GM18858 (cell line): ENCODE data around the gene FGD5.

Experiments
- ATAC-seq: cut with Tn5 transposase; IDR thresholded peaks from one replicate; pipeline ENCODE4 v1.9.1; 2021; ENCODE audit not compliant: unreplicated experiment

Gene FGD5

DNA sequence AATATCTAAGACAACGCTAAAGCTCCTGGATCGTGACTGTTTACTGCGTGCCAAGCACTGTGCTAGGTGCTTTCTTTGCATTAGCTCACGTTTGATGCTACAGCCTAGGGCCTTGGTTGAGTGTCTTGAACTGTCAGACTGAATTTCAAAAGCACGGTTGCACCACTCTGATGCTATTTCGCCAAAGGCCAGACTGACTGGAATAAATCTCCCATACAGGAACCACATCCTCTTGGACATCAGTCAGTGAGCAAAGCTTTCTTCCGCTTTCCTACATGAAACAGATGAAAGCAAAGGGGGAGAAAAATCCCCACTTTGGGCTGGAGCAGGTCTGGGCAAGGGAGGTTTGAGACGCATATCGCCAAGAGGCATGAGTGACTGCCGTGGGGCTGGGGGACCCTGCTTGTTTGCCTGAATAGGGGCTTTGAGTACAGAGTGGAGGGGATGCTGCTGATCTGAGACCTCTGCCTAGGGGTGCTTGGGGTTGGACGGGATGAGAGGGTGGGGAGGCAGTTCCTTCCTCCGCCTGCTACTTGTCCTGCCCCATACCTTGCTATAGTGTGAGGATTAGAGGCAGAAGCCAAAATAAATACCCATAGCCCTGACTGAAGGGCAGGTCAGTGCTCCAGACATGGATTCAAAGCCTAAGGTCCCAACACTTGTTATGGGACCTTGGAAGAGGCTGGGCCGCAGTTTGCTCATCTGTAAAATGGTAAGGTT is 5.3 kb downstream of the FGD5 start:
- no peak for ATAC-seq

DNA sequence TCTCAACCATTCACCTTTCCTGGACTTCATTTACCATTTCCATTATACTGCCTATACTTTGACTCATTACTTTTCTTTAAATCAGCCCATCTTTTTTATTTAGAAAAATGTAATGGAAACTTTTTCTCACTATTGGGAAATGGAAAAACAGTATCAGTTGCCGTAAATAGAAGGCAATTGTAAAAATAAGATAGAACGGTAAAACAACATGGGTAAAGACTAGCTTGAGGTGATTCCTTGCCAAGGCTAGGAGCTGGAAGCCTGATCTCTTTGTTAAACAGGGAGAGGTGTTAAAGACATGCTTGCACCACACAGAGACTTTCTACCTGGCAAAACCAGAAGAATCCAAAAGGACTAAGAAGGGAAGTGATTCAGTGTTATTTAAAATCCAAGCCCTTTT is 5.9 kb downstream of the FGD5 start:
- no peak for ATAC-seq

DNA sequence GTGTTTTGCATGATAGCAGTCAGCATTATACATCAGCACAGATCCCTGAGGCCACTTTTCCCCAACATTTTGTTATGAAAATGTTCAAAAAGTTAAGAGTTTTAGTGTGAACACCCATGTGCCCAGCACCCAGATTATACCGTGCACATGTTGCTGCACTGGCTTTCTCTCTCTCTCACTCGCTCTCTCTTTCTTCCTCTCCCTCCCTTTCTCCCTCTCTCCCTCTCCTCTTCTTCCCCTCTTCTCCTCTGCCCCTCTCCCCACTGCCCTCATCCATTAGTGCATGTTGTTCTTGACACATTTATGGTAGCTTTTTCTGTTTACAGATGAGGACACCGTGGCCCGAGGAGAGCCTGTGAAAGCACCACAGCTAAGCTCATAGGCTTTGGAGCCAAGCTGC is 7.3 kb downstream of the FGD5 start:
- no peak for ATAC-seq

DNA sequence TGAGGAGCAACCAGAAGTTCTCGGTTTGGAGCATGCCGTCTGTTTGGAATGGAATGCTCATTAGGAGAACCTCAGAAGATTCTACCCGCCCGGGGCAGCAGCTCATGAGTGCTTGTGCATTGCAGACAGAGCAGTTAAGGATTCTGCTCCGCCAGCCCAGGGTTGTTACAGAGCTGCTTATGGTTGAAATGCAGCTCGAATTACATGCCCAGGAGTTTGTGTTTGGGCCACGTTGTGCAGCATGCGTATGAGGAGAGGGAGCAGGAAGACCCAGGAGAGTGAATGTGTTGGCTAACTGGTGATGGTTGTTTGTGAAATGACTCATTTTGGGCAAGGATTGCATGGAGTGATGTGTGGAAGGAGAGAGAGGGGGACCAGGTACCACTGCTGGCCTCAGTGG is 9.0 kb downstream of the FGD5 start:
- no peak for ATAC-seq

DNA sequence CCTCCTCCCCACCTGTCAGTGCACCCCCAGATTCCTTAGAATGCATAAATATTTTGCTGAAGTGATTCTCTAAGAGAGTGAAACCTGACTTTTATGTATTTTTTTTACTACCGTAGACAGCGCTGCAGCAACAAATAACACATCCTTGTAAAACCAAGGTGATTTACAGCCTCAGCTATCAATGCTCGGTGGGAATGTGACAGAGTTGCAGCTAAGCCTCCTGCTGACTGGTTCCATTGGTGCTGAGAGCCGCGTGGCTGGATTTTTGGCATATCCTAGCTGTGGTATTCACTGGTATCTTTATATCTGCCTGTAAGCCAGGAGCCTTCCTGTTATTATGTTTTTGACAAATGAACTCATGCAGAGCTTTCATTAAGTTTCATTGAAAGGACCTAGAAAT is 11.0 kb downstream of the FGD5 start:
- ATAC-seq, result no peak

DNA sequence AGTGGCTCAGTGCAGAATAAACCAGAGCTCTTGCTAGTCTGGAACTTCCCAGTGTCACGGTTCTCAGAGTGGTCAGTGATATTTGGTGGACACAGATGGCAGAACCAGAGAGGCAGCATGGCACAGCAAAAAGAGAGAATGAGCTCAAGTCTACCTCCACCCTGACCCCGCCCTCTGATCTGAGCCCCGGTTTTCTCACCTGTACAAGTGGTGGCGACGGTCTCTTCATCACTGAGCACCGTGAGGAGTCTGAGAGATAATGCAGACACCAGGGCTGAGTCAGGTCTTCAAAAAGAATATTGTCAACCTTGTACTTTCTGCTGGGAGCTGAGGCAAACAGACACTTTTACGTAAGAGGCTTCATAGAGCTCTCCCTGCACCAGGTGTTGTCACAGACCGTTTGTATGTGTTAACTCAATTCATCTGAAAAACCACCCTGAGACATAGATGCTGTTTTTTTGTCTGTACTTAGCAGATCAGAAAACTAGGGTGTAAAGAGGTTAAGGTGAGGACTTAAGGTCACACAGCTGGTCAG is 13.2 kb downstream of the FGD5 start:
- ATAC-seq, result no peak

DNA sequence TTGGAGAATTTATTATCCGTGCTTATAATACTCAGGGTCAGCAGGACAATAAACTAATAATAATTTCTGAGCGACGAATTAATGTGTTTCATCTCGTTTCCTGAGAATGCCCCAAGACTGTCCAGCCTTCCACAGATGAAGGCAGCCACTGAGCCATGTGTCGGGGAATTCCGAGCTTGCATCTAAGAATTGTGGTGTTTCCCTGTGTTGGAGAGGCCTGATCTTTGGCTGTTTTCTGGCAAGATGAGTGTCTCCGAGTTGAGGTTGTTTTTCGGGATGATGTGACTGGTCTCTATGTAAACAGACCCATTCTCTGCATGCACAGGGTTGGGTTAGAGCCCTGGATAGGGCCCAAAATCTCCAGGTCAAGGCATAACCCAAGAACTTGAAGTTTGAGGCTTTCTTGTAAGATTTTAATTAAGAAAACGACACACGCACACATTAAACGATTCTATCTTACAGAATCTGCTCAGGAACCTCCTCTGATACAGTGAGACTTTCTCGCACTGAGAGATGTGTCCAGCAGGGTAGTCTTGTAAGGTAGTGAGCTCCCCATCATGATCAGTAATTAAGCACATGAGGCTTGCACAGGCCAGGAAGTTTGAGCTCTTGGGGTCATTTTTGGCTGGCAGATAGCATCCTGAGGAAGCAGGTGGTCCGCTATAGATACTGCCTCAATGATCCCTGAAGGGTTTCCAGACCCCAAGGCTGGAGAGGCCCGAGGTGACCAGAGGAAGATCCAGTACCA is 14.4 kb downstream of the FGD5 start:
- no peak for ATAC-seq

DNA sequence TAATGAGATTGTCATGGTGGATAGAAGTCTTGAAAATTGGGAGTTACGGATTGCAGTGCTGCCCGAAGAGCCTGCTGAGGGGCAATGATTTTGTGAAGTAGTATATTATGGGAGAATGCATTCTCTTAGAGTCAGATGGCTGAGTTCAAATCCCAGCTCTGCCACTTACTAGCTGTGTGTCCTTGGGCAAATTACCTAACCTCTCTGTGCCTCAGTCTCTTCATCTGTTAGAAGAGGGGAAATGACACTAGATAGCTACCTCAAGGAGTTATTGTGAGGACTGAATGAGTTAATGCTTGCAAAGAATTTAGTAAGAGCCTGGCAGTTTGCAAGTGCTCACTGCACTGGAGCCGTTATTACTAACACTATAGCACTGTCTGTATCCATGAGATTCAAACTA is 15.4 kb downstream of the FGD5 start:
- ATAC-seq, result no peak

DNA sequence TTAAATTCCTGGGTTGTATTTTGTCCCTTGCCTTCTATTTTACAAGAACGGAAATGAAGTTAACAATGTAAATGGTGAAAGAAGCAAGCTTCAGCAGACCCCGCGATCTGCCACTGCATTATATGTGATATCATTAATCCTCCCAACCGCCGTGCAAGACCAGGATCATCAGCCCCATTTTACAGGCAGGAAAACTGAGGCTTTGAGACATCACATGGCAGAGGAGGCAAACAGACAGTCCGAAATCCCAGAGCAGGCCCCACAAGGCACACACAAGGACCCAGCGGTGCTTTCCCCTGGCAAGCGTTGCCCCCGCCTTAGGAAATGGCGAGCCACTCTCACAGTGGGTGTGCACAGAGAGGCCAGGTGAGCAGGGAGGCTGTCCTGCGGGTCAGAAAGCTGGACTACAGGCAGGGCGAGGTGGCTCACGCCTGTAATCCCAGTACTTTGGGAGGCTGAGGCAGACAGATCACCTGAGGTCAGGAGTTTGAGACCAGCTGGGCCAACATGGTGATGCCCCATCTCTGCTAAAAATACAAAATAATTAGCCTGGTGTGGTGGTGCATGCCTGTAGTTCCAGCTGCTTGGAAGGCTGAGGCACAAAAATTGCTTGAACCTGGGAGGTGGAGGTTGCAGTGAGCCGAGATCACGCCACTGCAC is 16.2 kb downstream of the FGD5 start:
- no peak for ATAC-seq

DNA sequence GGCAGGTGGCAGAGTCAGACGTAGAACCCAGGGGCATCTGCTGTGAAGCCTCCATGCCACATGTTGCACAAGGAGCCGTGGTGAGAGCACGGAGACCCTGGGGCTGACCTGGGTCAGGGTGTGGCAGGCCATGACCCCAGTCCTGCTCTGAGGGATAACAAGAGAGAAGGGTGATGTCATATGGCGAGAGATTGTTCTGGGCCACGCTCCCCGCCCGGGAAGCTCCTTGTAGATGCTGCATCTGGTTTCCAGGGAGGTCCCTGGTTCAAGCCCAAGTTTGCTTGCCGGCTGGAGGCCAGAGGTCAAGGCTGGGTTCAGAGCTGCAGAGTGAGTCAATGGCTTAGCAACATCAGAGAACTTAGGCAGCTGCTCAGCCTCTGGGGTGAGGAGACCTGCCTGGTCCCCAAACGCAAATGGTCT is 17.3 kb downstream of the FGD5 start:
- no peak for ATAC-seq

DNA sequence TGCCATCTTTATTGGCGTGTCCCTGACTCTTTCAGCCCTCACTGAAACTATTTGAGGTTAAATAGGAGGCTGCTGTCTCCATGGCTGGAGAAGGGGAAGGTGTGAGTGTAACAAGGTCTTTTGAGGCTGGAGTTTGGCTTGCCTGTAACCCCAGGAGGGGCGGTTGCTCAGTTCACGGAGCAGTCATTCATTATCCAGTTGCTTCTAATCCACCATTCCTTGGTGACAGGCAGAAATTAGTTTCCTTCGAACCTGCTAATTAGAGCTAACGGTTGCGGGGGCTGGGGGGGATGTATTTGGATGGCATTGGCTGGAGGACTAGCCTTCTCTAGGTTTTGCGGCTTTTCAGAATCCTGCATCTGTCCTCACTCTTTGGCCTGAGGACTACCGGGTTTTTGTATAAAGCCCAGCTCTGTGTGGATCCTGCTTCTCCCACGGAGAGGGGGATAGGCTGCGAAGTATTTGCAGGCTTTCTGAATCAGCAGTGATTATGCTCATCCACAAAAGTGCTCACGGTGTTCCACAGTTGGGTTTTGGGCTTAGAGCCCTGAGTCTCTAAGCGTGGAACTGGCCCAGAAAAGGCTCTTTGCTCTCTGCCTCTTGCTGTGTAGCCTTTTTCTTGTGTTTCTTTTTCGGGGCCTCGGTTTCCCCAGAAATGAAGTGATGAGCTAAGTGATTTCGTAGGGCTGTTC is 18.6 kb downstream of the FGD5 start:
- no peak for ATAC-seq

DNA sequence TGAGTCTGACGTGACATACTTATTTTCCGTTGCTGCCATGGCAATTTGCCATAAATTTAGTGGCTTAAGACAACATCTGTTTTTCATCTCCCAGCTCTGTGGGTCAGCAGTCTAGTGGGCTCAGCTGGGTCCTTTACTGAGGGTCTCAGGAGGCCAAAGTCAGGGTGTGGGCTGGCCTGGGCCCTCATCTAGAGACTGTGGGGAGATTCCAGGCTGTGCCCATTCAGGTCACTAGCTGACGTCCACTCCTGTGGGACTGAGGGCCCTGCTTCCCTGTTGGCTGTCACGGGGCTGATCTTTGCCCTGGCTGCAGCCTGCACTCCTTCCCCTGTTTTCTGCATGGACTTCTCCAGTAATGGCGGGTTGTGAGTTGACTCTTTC is 19.1 kb downstream of the FGD5 start:
- no peak for ATAC-seq

DNA sequence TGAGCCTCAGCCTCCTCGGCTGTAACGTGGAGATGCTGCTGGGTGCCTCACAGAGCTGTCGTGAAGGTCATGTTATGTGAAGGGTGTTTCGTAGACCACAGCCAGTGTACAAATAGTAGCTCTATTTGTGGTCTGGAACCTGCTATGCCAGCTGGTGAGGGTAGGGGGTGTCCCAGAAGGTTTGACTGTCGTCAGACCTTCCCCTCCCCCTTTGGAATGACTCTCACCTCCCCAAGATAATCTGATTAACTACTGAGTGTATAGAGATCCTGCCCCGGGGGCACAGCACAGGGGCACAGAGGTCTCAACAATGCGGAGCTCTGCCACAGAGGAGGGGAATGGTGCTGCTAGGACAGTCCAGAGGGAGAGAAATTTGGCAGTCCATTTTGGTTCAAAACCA is 20.5 kb downstream of the FGD5 start:
- ATAC-seq, result no peak

DNA sequence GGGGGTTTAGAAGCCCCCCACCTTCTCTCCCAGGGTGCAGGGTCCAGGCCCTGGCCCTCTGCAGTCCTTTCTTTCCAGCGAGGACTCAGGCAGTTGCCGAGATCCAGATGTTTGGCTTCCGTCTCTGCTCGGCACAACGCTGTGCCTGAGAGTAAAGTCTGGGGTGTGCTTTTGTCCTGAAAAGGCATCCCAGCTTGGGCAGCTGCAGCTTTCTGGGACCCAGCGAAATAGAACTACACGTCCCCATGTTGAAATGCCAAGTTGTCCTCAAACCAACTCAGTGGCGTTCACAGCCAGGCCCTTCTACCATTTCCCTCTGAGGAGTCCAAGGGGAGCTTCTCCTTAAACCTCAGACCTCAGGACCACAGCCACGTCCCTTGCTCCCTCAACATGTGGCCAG is 23.1 kb downstream of the FGD5 start:
- ATAC-seq, result no peak

DNA sequence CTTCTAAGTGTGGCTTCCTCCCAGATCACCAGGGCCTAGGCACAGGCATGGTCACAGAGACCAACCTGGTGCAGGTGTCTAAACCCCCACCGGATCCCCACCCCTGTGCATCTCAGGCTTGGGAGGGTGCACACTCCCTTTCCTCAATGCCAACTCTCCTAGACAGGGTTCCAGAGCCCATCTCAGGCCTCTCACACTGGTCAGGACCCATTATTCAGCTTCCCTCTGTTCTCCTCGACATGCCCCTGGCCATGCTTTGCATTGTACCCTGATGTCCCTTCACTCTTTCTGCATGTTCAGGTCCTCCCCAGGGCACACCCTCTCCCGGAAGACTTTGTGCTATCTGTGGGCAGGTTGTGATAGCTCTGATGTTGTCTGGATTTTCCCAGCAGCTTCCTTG is 23.5 kb downstream of the FGD5 start:
- ATAC-seq, result no peak

DNA sequence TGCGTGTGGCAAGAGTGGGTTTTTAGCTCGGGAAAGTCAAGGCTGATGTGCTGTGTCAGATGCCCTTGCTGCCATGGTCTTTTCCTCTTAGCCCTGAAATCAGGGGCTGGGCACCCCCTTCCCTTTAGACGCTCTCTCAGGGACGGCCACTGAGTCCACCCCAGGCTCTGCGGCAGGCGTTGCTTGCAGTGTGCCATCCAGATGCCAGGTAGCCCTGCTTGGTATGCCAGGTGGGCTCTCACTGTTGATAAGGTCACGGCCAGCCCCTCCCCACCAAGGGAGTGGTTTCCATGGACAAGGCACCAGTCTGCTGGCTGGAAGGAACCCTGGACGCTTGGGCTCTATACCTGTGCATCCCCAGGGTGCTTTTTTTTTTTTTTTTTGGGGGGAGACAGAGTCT is 24.6 kb downstream of the FGD5 start:
- no peak for ATAC-seq

DNA sequence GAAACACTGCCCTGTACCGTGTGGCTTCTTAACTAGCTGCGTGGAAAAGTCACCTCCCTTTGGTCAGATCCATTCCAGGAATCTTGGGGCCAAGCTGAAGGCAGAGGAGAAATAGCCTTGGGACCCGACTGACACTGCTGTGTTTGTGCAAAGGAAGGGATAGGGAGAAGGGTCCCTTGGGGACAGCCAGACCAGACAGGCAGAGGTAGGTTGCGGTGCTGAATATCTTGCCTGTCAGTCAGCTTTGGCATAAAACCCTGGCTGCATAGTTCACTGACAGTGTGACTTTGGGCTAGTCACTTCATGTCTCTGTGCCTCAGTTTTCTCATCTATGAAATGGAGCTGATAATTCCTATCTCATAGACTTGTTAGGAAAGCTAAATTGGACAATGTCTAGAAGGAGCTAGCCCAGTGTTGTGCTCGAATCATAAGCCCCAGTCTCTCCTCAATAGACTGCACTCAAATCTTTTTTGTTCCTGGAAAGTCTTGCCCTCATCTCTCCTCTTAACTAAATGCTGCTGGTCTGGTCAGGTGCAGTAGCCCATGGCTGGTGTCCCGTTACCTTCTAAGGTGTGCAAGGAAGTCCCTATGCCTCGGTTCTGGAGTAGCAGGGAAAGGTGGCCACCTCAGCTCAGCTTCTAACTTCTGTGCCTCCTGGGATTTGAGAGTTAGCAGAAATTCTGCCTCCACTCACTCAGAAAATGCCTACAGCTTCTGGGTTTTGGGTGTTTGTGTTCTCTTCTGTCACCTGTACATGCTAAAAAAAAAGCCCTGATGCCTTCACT is 25.8 kb downstream of the FGD5 start:
- ATAC-seq, result no peak

DNA sequence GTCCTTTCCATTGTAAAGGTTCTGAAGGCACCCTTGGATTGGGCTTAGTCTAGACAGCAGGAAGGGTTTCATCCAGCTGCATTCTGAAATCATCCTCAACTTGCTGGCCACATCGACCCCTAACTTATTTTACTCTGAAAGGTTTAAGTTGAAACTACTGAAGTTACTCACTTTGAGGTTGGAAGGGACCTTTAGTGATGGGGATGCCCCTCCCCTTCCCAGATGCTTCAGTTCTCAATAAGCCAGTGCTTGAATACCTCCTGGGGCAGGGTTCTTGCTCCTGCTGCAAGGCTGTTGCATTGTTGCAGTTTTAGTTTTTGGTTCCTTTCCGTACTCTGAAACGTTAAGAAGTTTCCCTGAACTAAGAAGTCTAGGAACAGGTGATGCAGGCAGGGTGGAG is 26.4 kb downstream of the FGD5 start:
- no peak for ATAC-seq

DNA sequence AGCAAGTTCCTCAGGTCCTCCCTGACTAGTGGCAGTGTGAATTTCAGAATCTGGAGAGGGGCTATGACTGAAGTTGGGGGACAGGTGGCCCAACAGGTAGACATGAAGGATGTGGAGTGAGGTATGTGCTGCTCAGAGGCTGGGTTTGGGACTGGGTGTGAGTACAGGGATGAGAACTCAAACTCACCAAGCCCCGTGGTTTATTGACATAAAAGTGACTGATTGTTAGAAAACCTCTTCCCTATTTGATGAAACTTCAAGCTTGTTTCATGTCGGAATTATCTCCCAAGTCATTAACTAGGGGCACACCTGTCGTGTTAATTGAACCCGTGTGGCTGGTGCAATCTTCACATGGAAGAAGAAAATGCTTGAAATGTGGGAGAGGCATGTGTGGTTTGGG is 27.1 kb downstream of the FGD5 start:
- ATAC-seq, result no peak

DNA sequence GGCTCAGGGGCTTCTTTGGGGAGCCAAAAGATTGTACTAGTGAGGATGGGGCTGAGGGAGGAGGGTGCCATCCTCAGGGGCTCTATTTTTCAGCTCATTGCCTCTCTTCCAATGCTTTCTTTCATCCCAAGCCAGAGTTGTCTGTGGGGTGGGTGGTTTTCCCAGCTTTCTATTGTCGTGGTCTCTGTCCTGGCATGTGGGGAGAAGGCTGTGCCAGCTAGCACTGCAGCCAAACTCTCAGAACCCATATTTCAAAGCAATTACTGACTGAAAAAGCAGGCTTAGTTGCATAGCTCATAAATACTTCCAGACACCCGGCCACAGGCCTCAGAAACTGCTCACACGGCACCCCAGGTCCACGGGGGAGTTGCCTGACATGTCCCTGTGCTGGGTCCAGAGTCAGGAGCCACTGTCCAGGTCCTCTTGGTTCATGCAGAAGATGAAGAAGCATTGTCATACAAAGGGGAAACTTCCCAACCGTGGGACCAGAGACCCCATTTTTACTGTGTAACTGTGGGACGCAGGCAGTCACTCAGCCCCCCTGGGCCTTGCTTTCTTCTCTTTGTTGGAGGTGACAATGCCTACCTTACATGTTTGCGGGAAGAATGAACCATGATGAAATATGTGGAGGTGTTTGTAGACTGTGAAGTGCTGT is 27.6 kb downstream of the FGD5 start:
- no peak for ATAC-seq
